Measurements from ENCODE around the gene MTHFSD. TPM values are rescaled to one million over a fixed set of nuclear protein-coding genes. Genes with fewer than 3 reads are reported as not detected.

The MTHFSD gene
- total RNA-seq, 1 experiment from 2014 or later: 11.9 TPM

GRCh38 chr16:86556576-86556975 is 1.5 kb upstream of the MTHFSD start:
- H3K4me2 ChIP-seq (ENCODE audit: low read length): no peak overlapping the region
- intact Hi-C loops (cut with micrococcal nuclease): no loop called here
- no peak overlapping the region for H3K4me3 ChIP-seq (ENCODE audit: low read length)
- no peaks in the 10 kb centered on the region; the same call in 1 of the 2 replicates for H3K36me3 ChIP-seq (ENCODE audit: low read depth, low read length)
- no peaks in the 10 kb centered on the region for H3F3A ChIP-seq (ENCODE audit: low read length, unreplicated experiment)
- DNase-seq: no peak
- TF ChIP-seq EZH2phosphoT487 (IDR thresholded peaks at IDR 0.05; ENCODE audit: borderline replicate concordance, low read length) (no peak), EZH2 (IDR thresholded peaks at IDR 0.05; ENCODE audit: low read length, unreplicated experiment) (no peak)
- H2AFZ ChIP-seq (ENCODE audit: low read length): no peak overlapping the region
- H3K9me2 ChIP-seq (replicated peaks; ENCODE audit: low read length): no peaks in the 10 kb centered on the region
- H3K27me3 ChIP-seq (ENCODE audit: low read length): no peaks in the 10 kb centered on the region
- no peak overlapping the region for H3K27ac ChIP-seq (ENCODE audit: low read length)
- no peaks in the 10 kb centered on the region for H3K9me3 ChIP-seq (ENCODE audit: low read length)
- peaks cover 3% of the 10 kb centered on the region; the same call in 1 of the 2 replicates for H3K4me1 ChIP-seq (ENCODE audit: insufficient read depth, low read length)
- ChIA-PET POLR2A (ENCODE audit: unreplicated experiment) (no interaction called here), CTCF (no interaction called here)
- H3K9ac ChIP-seq (ENCODE audit: low read length): no peak overlapping the region
- no peak for ATAC-seq
- peaks cover 11% of the 10 kb centered on the region for H3K79me2 ChIP-seq (ENCODE audit: low read length)
- H4K20me1 ChIP-seq (ENCODE audit: low read length): no peaks in the 10 kb centered on the region
- no TSS peak for BruUV-seq (replicated peaks)

GRCh38 chr16:86555704-86556075 is 655 bp upstream of the MTHFSD start:
- Histone ChIP-seq H3F3A (ENCODE audit: low read length, unreplicated experiment) (no peaks in the 10 kb centered on the region), H3K4me3 (ENCODE audit: low read length) (peak overlapping the region; percentile 77), H3K27me3 (ENCODE audit: low read length) (no peaks in the 10 kb centered on the region), H3K36me3 (ENCODE audit: low read depth, low read length) (no peaks in the 10 kb centered on the region; the same call in 1 of the 2 replicates), H4K20me1 (ENCODE audit: low read length) (no peaks in the 10 kb centered on the region), H3K4me1 (ENCODE audit: insufficient read depth, low read length) (peaks cover 3% of the 10 kb centered on the region; the same call in 1 of the 2 replicates), H2AFZ (ENCODE audit: low read length) (peak overlapping the region; percentile 82), H3K4me2 (ENCODE audit: low read length) (peak overlapping the region; percentile 75), H3K27ac (ENCODE audit: low read length) (no peak overlapping the region), H3K9me3 (ENCODE audit: low read length) (no peaks in the 10 kb centered on the region), H3K9ac (ENCODE audit: low read length) (peak overlapping the region; percentile 94), H3K9me2 (replicated peaks; ENCODE audit: low read length) (no peaks in the 10 kb centered on the region), H3K79me2 (ENCODE audit: low read length) (peaks cover 11% of the 10 kb centered on the region)
- ChIA-PET POLR2A (ENCODE audit: unreplicated experiment) (no interaction called here), CTCF (no interaction called here)
- BruUV-seq (replicated peaks): no TSS peak
- intact Hi-C loops (cut with micrococcal nuclease): no loop called here
- TF ChIP-seq EZH2phosphoT487 (IDR thresholded peaks at IDR 0.05; ENCODE audit: borderline replicate concordance, low read length) (no peak), EZH2 (IDR thresholded peaks at IDR 0.05; ENCODE audit: low read length, unreplicated experiment) (no peak)
- TF ChIP-seq, protein P1, sequence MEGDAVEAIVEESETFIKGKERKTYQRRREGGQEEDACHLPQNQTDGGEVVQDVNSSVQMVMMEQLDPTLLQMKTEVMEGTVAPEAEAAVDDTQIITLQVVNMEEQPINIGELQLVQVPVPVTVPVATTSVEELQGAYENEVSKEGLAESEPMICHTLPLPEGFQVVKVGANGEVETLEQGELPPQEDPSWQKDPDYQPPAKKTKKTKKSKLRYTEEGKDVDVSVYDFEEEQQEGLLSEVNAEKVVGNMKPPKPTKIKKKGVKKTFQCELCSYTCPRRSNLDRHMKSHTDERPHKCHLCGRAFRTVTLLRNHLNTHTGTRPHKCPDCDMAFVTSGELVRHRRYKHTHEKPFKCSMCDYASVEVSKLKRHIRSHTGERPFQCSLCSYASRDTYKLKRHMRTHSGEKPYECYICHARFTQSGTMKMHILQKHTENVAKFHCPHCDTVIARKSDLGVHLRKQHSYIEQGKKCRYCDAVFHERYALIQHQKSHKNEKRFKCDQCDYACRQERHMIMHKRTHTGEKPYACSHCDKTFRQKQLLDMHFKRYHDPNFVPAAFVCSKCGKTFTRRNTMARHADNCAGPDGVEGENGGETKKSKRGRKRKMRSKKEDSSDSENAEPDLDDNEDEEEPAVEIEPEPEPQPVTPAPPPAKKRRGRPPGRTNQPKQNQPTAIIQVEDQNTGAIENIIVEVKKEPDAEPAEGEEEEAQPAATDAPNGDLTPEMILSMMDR (conservative IDR thresholded peaks at IDR 0.05; ENCODE audit: low read depth, low read length): no peak
- ATAC-seq (no peak), DNase-seq (no peak)

GRCh38 chr16:86554599-86554916 is 477 bp downstream of the MTHFSD start:
- H3K9me2 ChIP-seq (replicated peaks; ENCODE audit: low read length): no peaks in the 10 kb centered on the region
- H3F3A ChIP-seq (ENCODE audit: low read length, unreplicated experiment): no peaks in the 10 kb centered on the region
- TF ChIP-seq EZH2 (IDR thresholded peaks at IDR 0.05; ENCODE audit: low read length, unreplicated experiment): no peak
- TF ChIP-seq EZH2phosphoT487 (IDR thresholded peaks at IDR 0.05; ENCODE audit: borderline replicate concordance, low read length): no peak
- TF ChIP-seq, protein P1 (conservative IDR thresholded peaks at IDR 0.05; ENCODE audit: low read depth, low read length): no peak
- peak overlapping the region; percentile 16; the same call in 1 of the 2 replicates for H3K27ac ChIP-seq (ENCODE audit: low read length)
- ChIA-PET CTCF (no interaction called here), POLR2A (ENCODE audit: unreplicated experiment) (no interaction called here)
- DNase-seq (peak; percentile 2), ATAC-seq (no peak)
- H3K9ac ChIP-seq (ENCODE audit: low read length): peak overlapping the region; percentile 94
- no peaks in the 10 kb centered on the region for H3K27me3 ChIP-seq (ENCODE audit: low read length)
- H4K20me1 ChIP-seq (ENCODE audit: low read length): no peaks in the 10 kb centered on the region
- peak overlapping the region; percentile 77 for H3K4me3 ChIP-seq (ENCODE audit: low read length)
- peaks cover 3% of the 10 kb centered on the region; the same call in 1 of the 2 replicates for H3K4me1 ChIP-seq (ENCODE audit: insufficient read depth, low read length)
- intact Hi-C loops (cut with micrococcal nuclease): no loop called here
- peak overlapping the region; percentile 75 for H3K4me2 ChIP-seq (ENCODE audit: low read length)
- BruUV-seq (replicated peaks): TSS peak; percentile 71
- H2AFZ ChIP-seq (ENCODE audit: low read length): peak overlapping the region; percentile 82
- H3K9me3 ChIP-seq (ENCODE audit: low read length): no peaks in the 10 kb centered on the region
- H3K36me3 ChIP-seq (ENCODE audit: low read depth, low read length): no peaks in the 10 kb centered on the region; the same call in 1 of the 2 replicates
- H3K79me2 ChIP-seq (ENCODE audit: low read length): peaks cover 11% of the 10 kb centered on the region
